NCI-H2029 treated with DMSO at 0.1 percent for 48 hours (cell line): ENCODE data around the gene PKD1.

ENCODE experiments used
- DNase-seq: peaks from one replicate; lab custom pipeline; 2025; lab: John Stamatoyannopoulos, UW

Gene PKD1

GRCh38 chr16:2087748-2088631 lies 47.7 kb downstream of the PKD1 start:
- no peak for DNase-seq

- no peak for DNase-seq
These were observed 48.6 kb downstream of the PKD1 start for GRCh38 chr16:2086812-2087747.

GRCh38 chr16:2086106-2086742 lies 49.5 kb downstream of the PKD1 start:
- no peak for DNase-seq

GRCh38 chr16:2085669-2086068 lies 50.0 kb downstream of the PKD1 start:
- DNase-seq = no peak

- no peak for DNase-seq
These were observed 50.6 kb downstream of the PKD1 start for GRCh38 chr16:2084895-2085625.

- no peak for DNase-seq
These were observed 51.6 kb downstream of the PKD1 start for GRCh38 chr16:2083876-2084780.

GRCh38 chr16:2083409-2083808 lies 52.3 kb downstream of the PKD1 start:
- no peak for DNase-seq

GRCh38 chr16:2082983-2083364 lies 52.7 kb downstream of the PKD1 start:
- no peak for DNase-seq

GRCh38 chr16:2082171-2082982 lies 53.3 kb downstream of the PKD1 start:
- no peak for DNase-seq

- no peak for DNase-seq
These were observed 54.3 kb downstream of the PKD1 start for GRCh38 chr16:2081201-2082084.

- no peak for DNase-seq
These were observed 55.7 kb downstream of the PKD1 start for GRCh38 chr16:2079991-2080390.

- no peak for DNase-seq
These were observed 56.3 kb downstream of the PKD1 start for GRCh38 chr16:2079311-2079800.

GRCh38 chr16:2078691-2079090 lies 57.0 kb downstream of the PKD1 start:
- no peak for DNase-seq

GRCh38 chr16:2078096-2078495 lies 57.6 kb downstream of the PKD1 start:
- no peak for DNase-seq

GRCh38 chr16:2077696-2078095 lies 58.0 kb downstream of the PKD1 start:
- DNase-seq = no peak

- DNase-seq = no peak
These were observed 58.7 kb downstream of the PKD1 start for GRCh38 chr16:2077016-2077415.

- DNase-seq = no peak
These were observed 59.4 kb downstream of the PKD1 start for GRCh38 chr16:2076072-2076865.

- no peak for DNase-seq
These were observed 60.1 kb downstream of the PKD1 start for GRCh38 chr16:2075631-2076030.
